ENCODE measurements around the gene ADARB2.
"Not testable (repeated sequence)": the region's sequence is repeated elsewhere in the genome, so short reads cannot be mapped to it uniquely, and the experiment has no call there.

ADARB2 gene

GRCh38 chr10:1462521-1462920 lies 274.8 kb downstream of the ADARB2 start:
- Histone ChIP-seq H3K27ac (replicated peaks) (no peak overlapping the region), H3K27me3 (ENCODE audit: insufficient read depth, poor library complexity, severe bottlenecking) (no peaks in the 10 kb centered on the region), H3K4me3 (replicated peaks; ENCODE audit: insufficient read depth, low read length) (no peak overlapping the region)
- DNase-seq (ENCODE audit: low read depth in 1 of 2, low spot score in 1 of 2), result no peak
- no peak for TF ChIP-seq GABPA (IDR thresholded peaks at IDR 0.05; ENCODE audit: low read depth)
- no peak for TF ChIP-seq CTCF (IDR thresholded peaks at IDR 0.05; ENCODE audit: insufficient read depth, low read length)
- TF ChIP-seq REST (IDR thresholded peaks at IDR 0.05; ENCODE audit: insufficient replicate concordance, low read depth), result no peak
- no peak for TF ChIP-seq POLR2AphosphoS5 (IDR thresholded peaks at IDR 0.05; ENCODE audit: low read depth)
- TF ChIP-seq SPI1 (IDR thresholded peaks at IDR 0.05; ENCODE audit: borderline replicate concordance, low read depth), result no peak

GRCh38 chr10:1462032-1462431 lies 275.3 kb downstream of the ADARB2 start:
- TF ChIP-seq POLR2AphosphoS5 (IDR thresholded peaks at IDR 0.05; ENCODE audit: low read depth) (no peak), CTCF (IDR thresholded peaks at IDR 0.05; ENCODE audit: insufficient read depth, low read length) (no peak), REST (IDR thresholded peaks at IDR 0.05; ENCODE audit: insufficient replicate concordance, low read depth) (no peak), GABPA (IDR thresholded peaks at IDR 0.05; ENCODE audit: low read depth) (no peak), SPI1 (IDR thresholded peaks at IDR 0.05; ENCODE audit: borderline replicate concordance, low read depth) (no peak)
- no peak for DNase-seq (ENCODE audit: low read depth in 1 of 2, low spot score in 1 of 2)
- Histone ChIP-seq H3K27ac (replicated peaks) (no peak overlapping the region), H3K4me3 (replicated peaks; ENCODE audit: insufficient read depth, low read length) (no peak overlapping the region), H3K27me3 (ENCODE audit: insufficient read depth, poor library complexity, severe bottlenecking) (no peaks in the 10 kb centered on the region)

- Histone ChIP-seq H3K27me3 (ENCODE audit: insufficient read depth, poor library complexity, severe bottlenecking) (no peaks in the 10 kb centered on the region), H3K27ac (replicated peaks) (no peak overlapping the region), H3K4me3 (replicated peaks; ENCODE audit: insufficient read depth, low read length) (no peak overlapping the region)
- no peak for TF ChIP-seq CTCF (IDR thresholded peaks at IDR 0.05; ENCODE audit: insufficient read depth, low read length)
- no peak for TF ChIP-seq SPI1 (IDR thresholded peaks at IDR 0.05; ENCODE audit: borderline replicate concordance, low read depth)
- no peak for TF ChIP-seq GABPA (IDR thresholded peaks at IDR 0.05; ENCODE audit: low read depth)
- no peak for TF ChIP-seq POLR2AphosphoS5 (IDR thresholded peaks at IDR 0.05; ENCODE audit: low read depth)
- no peak for TF ChIP-seq REST (IDR thresholded peaks at IDR 0.05; ENCODE audit: insufficient replicate concordance, low read depth)
- no peak for DNase-seq (ENCODE audit: low read depth in 1 of 2, low spot score in 1 of 2)
Observed at GRCh38 chr10:1461016-1461415, 276.3 kb downstream of the ADARB2 start.

GRCh38 chr10:1459664-1460063 lies 277.7 kb downstream of the ADARB2 start:
- H3K27me3 ChIP-seq (ENCODE audit: insufficient read depth, poor library complexity, severe bottlenecking); DNase-seq (ENCODE audit: low read depth in 1 of 2, low spot score in 1 of 2); H3K27ac ChIP-seq (replicated peaks); H3K4me3 ChIP-seq (replicated peaks; ENCODE audit: insufficient read depth, low read length): not testable (repeated sequence)

Measured in HL-60 (cell line).